Esophagus squamous epithelium (tissue), 4 donors: ENCODE data around the gene BCL7A.

Experiments used
- CTCF ChIP-seq, 6 experiments: fragments of 450-650 bp in 4 of 6; fragments of 200-600 bp in 2 of 6; sonication (generic) in 2 of 6; IDR thresholded peaks; one replicate each; pipeline ENCODE4 v1.5.1; 2016 to 2019; ENCODE audit warnings: antibody characterized with exemption in 6 of 6, mild to moderate bottlenecking in 4 of 6, moderate library complexity in 4 of 6
- POLR2A ChIP-seq, 4 donors: fragments of 450-650 bp; IDR thresholded peaks; one replicate each; pipeline ENCODE4 v1.6.1; 2017; ENCODE audit warnings: antibody characterized with exemption in 4 of 4, mild to moderate bottlenecking in 4 of 4, moderate library complexity in 3 of 4

GRCh38 chr12:122026706-122027333 is 5.1 kb downstream of the BCL7A start:
- TF ChIP-seq CTCF (IDR thresholded peaks at IDR 0.05) (no peak), POLR2A (IDR thresholded peaks at IDR 0.05) (no peak)
